ENCODE measurements around the gene ADIPOQ. TPM values are rescaled to one million over a fixed set of nuclear protein-coding genes. Genes with fewer than 3 reads are reported as not detected.

ADIPOQ gene
- total RNA-seq, 4 donors from 2014 or later = 899 to 2,262 (median 1,357) TPM

GRCh38 chr3:186810336-186810996 lies 32.0 kb upstream of the ADIPOQ start:
- no peak for TF ChIP-seq CTCF (IDR thresholded peaks at IDR 0.05; ENCODE audit: low read depth)

- no peak for TF ChIP-seq CTCF (IDR thresholded peaks at IDR 0.05; ENCODE audit: low read depth)
These were observed 28.4 kb upstream of the ADIPOQ start for GRCh38 chr3:186814100-186814499.

- TF ChIP-seq CTCF (IDR thresholded peaks at IDR 0.05; ENCODE audit: low read depth) = no peak
These were observed 27.1 kb upstream of the ADIPOQ start for GRCh38 chr3:186815435-186815834.

- TF ChIP-seq CTCF (IDR thresholded peaks at IDR 0.05; ENCODE audit: low read depth) = no peak
These were observed 24.0 kb upstream of the ADIPOQ start for GRCh38 chr3:186818516-186818915.

- no peak for TF ChIP-seq CTCF (IDR thresholded peaks at IDR 0.05; ENCODE audit: low read depth)
These were observed 23.6 kb upstream of the ADIPOQ start for GRCh38 chr3:186818956-186819355.

- no peak for TF ChIP-seq CTCF (IDR thresholded peaks at IDR 0.05; ENCODE audit: low read depth)
These were observed 20.8 kb upstream of the ADIPOQ start for GRCh38 chr3:186821429-186822387.

- no peak for TF ChIP-seq CTCF (IDR thresholded peaks at IDR 0.05; ENCODE audit: low read depth)
These were observed 19.1 kb upstream of the ADIPOQ start for GRCh38 chr3:186823386-186823785.

All from subcutaneous adipose tissue (tissue), 4 donors.